Measurements from ENCODE around the gene DPYD.

DNA sequence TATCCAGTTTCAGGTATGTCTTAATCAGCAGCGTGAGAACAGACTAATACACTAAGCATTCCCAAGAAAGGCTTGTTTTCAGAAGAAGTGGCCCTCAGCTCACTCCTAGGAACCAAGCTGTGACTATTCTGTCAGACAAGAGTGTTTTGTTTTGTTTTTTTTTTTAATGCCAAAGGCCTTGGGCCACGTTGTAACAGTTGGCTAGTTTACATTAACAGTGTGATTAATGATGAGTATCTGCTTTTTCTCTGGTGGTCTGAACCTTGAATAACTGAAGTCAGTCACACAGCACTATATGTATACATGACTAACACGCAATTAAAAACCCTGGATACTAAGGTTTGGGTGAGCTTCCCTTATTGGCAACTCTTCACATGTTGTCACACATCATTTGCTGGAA lies 21.9 kb downstream of the DPYD start:
- TF ChIP-seq, protein P1, sequence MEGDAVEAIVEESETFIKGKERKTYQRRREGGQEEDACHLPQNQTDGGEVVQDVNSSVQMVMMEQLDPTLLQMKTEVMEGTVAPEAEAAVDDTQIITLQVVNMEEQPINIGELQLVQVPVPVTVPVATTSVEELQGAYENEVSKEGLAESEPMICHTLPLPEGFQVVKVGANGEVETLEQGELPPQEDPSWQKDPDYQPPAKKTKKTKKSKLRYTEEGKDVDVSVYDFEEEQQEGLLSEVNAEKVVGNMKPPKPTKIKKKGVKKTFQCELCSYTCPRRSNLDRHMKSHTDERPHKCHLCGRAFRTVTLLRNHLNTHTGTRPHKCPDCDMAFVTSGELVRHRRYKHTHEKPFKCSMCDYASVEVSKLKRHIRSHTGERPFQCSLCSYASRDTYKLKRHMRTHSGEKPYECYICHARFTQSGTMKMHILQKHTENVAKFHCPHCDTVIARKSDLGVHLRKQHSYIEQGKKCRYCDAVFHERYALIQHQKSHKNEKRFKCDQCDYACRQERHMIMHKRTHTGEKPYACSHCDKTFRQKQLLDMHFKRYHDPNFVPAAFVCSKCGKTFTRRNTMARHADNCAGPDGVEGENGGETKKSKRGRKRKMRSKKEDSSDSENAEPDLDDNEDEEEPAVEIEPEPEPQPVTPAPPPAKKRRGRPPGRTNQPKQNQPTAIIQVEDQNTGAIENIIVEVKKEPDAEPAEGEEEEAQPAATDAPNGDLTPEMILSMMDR (IDR thresholded peaks at IDR 0.05), result no peak
- no peak for TF ChIP-seq POLR2A (IDR thresholded peaks at IDR 0.05)
